Measurements from ENCODE around the gene RBM7. TPM values are rescaled to one million over a fixed set of nuclear protein-coding genes. Genes with fewer than 3 reads are reported as not detected.

The RBM7 gene
- total and polyA plus RNA-seq, 2 of the 13 experiments (the other 11 are each of a cell fraction or from before 2014, with no cell fraction given): 30.5 to 32.3 TPM

DNA sequence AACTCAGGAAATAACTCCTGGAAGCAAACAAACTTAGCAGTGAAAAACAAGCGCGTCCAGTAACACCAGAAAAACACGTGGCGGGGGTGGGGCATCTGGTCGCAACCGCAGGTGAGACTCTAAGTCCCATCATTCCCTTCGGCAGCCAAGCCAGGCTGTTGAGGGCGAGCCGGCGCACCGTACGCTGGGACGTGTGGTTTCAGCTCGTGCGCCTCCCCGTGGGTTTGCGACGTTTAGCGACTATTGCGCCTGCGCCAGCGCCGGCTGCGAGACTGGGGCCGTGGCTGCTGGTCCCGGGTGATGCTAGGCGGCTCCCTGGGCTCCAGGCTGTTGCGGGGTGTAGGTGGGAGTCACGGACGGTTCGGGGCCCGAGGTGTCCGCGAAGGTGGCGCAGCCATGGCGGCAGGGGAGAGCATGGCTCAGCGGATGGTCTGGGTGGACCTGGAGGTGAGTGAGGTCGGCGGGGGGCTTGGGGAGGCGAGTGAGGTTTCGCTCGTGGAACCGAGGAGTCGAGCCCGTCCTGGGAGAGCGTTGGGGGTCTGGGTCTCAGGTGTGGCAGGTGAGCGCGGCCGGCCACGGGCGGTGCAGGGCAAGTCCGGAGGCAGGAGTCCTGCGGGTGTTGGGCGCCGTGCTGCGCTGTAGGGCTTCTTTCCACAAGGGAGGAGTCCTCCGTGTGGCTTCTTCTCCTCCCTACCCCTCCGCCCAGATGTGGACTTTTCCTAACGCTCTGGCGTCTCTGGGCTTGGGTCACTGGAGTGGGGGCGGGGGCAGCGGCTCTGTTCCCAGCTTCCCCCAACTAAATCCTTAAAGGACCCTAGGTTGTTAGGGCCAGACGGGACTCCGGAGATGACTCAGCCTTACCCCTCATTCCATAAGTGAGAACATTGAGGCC is 39.0 kb downstream of the RBM7 start, which contains the start of gene REXO2 (continued):
- TF ChIP-seq, protein P1, sequence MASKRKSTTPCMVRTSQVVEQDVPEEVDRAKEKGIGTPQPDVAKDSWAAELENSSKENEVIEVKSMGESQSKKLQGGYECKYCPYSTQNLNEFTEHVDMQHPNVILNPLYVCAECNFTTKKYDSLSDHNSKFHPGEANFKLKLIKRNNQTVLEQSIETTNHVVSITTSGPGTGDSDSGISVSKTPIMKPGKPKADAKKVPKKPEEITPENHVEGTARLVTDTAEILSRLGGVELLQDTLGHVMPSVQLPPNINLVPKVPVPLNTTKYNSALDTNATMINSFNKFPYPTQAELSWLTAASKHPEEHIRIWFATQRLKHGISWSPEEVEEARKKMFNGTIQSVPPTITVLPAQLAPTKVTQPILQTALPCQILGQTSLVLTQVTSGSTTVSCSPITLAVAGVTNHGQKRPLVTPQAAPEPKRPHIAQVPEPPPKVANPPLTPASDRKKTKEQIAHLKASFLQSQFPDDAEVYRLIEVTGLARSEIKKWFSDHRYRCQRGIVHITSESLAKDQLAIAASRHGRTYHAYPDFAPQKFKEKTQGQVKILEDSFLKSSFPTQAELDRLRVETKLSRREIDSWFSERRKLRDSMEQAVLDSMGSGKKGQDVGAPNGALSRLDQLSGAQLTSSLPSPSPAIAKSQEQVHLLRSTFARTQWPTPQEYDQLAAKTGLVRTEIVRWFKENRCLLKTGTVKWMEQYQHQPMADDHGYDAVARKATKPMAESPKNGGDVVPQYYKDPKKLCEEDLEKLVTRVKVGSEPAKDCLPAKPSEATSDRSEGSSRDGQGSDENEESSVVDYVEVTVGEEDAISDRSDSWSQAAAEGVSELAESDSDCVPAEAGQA (IDR thresholded peaks at IDR 0.05; ENCODE audit: low read depth): no peak
- TF ChIP-seq, protein P1 (CRISPR knock-in tag; IDR thresholded peaks at IDR 0.05; ENCODE audit: borderline replicate concordance): no peak
- TF ChIP-seq ZNF879 (CRISPR knock-in tag; IDR thresholded peaks at IDR 0.05) (0 out of 2 replicates have a peak, but pooled peaks have one; percentile 53), NFYC (CRISPR knock-in tag; IDR thresholded peaks at IDR 0.05) (peak; percentile 41; the same call in 1 of the 2 replicates), SATB2 (CRISPR knock-in tag; IDR thresholded peaks at IDR 0.05) (no peak), ZNF24 (IDR thresholded peaks at IDR 0.05) (no peak), RFX5 (IDR thresholded peaks at IDR 0.05; ENCODE audit: low read depth, low read length) (no peak), KAT7 (CRISPR knock-in tag; IDR thresholded peaks at IDR 0.05; ENCODE audit: borderline replicate concordance) (peak; percentile 80; the same call in 1 of the 2 replicates), ZNF12 (CRISPR knock-in tag; IDR thresholded peaks at IDR 0.05) (no peak; the same call in 1 of the 2 replicates), NPAS2 (CRISPR knock-in tag; IDR thresholded peaks at IDR 0.05; ENCODE audit: borderline replicate concordance) (no peak), ZNF354B (CRISPR knock-in tag; IDR thresholded peaks at IDR 0.05) (no peak), RBFOX2 (IDR thresholded peaks at IDR 0.05; ENCODE audit: low read depth, low read length) (peak; percentile 93), ZFP36 (IDR thresholded peaks at IDR 0.05; ENCODE audit: borderline replicate concordance, low read depth, low read length, partially characterized antibody) (no peak), ZNF546 (CRISPR knock-in tag; conservative IDR thresholded peaks at IDR 0.05) (no peak), CEBPG (CRISPR knock-in tag; IDR thresholded peaks at IDR 0.05) (peak; percentile 39; the same call in 1 of the 2 replicates), TBP (CRISPR knock-in tag; IDR thresholded peaks at IDR 0.05) (no peak)
